ENCODE data around the gene PCDH20.

GRCh38 chr13:61415749-61416148 is at the start of gene PCDH20:
- TF ChIP-seq, protein P1, sequence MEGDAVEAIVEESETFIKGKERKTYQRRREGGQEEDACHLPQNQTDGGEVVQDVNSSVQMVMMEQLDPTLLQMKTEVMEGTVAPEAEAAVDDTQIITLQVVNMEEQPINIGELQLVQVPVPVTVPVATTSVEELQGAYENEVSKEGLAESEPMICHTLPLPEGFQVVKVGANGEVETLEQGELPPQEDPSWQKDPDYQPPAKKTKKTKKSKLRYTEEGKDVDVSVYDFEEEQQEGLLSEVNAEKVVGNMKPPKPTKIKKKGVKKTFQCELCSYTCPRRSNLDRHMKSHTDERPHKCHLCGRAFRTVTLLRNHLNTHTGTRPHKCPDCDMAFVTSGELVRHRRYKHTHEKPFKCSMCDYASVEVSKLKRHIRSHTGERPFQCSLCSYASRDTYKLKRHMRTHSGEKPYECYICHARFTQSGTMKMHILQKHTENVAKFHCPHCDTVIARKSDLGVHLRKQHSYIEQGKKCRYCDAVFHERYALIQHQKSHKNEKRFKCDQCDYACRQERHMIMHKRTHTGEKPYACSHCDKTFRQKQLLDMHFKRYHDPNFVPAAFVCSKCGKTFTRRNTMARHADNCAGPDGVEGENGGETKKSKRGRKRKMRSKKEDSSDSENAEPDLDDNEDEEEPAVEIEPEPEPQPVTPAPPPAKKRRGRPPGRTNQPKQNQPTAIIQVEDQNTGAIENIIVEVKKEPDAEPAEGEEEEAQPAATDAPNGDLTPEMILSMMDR (IDR thresholded peaks at IDR 0.05): no peak
- TF ChIP-seq POLR2A (IDR thresholded peaks at IDR 0.05): no peak
